ENCODE measurements around the gene EDC3. TPM values are rescaled to one million over a fixed set of nuclear protein-coding genes. Genes with fewer than 3 reads are reported as not detected.
A peak's percentile ranks its signal among the peaks of the same experiment; 100 is the strongest.

The EDC3 gene
- total and polyA plus RNA-seq, 9 of the 15 experiments (the other 6 are each of a cell fraction or from before 2014, with no cell fraction given) = 11.7 to 63.9 (median 32.8) TPM

GRCh38 chr15:74716651-74717050, 20.8 kb upstream of the EDC3 start:
- Histone ChIP-seq H3K27ac (ENCODE audit: extremely low read depth, low read depth, low read length) (no peak overlapping the region), H3K36me3 (ENCODE audit: control insufficient read depth, insufficient read depth, low read length) (no peaks in the 10 kb centered on the region), H4K20me1 (replicated peaks; ENCODE audit: control insufficient read depth, insufficient read depth, low read length) (no peaks in the 10 kb centered on the region), H3K4me2 (ENCODE audit: insufficient read depth, low read length) (no peak overlapping the region), H3K9me1 (ENCODE audit: control insufficient read depth, insufficient read depth, low read length) (no peaks in the 10 kb centered on the region), H3K9me3 (replicated peaks; ENCODE audit: control insufficient read depth, insufficient read depth, low read depth, low read length) (no peaks in the 10 kb centered on the region), H3K4me3 (no peak overlapping the region), H3K79me2 (ENCODE audit: control insufficient read depth, insufficient read depth, low read length) (no peaks in the 10 kb centered on the region), H3K4me1 (replicated peaks in 1 of 2; ENCODE audit: control insufficient read depth in 2 of 2, insufficient read depth in 2 of 2, low read length in 2 of 2) (peaks cover 0 to 2% of the 10 kb centered on the region in 2 experiments; a peak in 1 of 5 replicates), H3K27me3 (ENCODE audit: control insufficient read depth in 2 of 2, insufficient read depth in 2 of 2, low read length in 2 of 2) (peaks cover 19 to 29% of the 10 kb centered on the region in 2 experiments), H2AFZ (ENCODE audit: low read depth, low read length) (no peak overlapping the region), H3K9ac (ENCODE audit: insufficient read depth in 1 of 2, low read depth in 2 of 2, low read length in 2 of 2) (no peak overlapping the region)
- no TSS peak for BruUV-seq (replicated peaks)
- CTCF ChIA-PET (ENCODE audit: low intra/inter-chr PET ratio) = no interaction called here
- POLR2A ChIA-PET = interaction anchor here (0.6 kb wide), 1 partner anchor 20 kb away, joined by 3 read pairs; no protein-coding TSS in a partner anchor
- in situ Hi-C loops (cut with MboI) = no loop called here
- intact Hi-C loops (cut with micrococcal nuclease) = no loop called here
- ATAC-seq = peak; percentile 79
- 34% methylated on average over 5 of the region's 5 CpGs for WGBS (ENCODE audit: insufficient coverage, low coverage, missing lambda C conversion rate)
- DNase-seq (ENCODE audit: extremely low read depth in 1 of 4, low spot score in 3 of 4) = peak in 1 of 4 experiments; percentile 3
- FAIRE-seq = no peak
- TF ChIP-seq EP400 (IDR thresholded peaks at IDR 0.05) (peak; percentile 42; the same call in 1 of the 2 replicates), TRIM24 (IDR thresholded peaks at IDR 0.05) (peak; percentile 32 to 65; a peak in 2 of 4 replicates), SOX6 (IDR thresholded peaks at IDR 0.05) (0 out of 2 replicates have a peak, but pooled peaks have one; percentile 13), CEBPG (CRISPR knock-in tag; IDR thresholded peaks at IDR 0.05) (peak; percentile 71), CEBPG (tag; conservative IDR thresholded peaks at IDR 0.05 in 1 of 2, IDR thresholded peaks at IDR 0.05 in 1 of 2) (peak; percentile 67 to 98), ZNF232 (CRISPR knock-in tag; IDR thresholded peaks at IDR 0.05) (no peak), USF2 (CRISPR knock-in tag; IDR thresholded peaks at IDR 0.05) (peak; percentile 67), E4F1 (CRISPR knock-in tag; IDR thresholded peaks at IDR 0.05; ENCODE audit: borderline replicate concordance) (no peak), ETV1 (tag; conservative IDR thresholded peaks at IDR 0.05; ENCODE audit: low read depth) (peak; percentile 74; the same call in 1 of the 2 replicates), PRDM10 (IDR thresholded peaks at IDR 0.05; ENCODE audit: partially characterized antibody) (no peak), CEBPB (tag; IDR thresholded peaks at IDR 0.05) (peak; percentile 91), PYGO2 (tag; IDR thresholded peaks at IDR 0.05) (no peak), MEIS2 (IDR thresholded peaks at IDR 0.05; ENCODE audit: partially characterized antibody) (peak; percentile 16), NELFE (IDR thresholded peaks at IDR 0.05; ENCODE audit: insufficient read depth, insufficient read length) (no peak), ATF1 (CRISPR knock-in tag; IDR thresholded peaks at IDR 0.05) (no peak), ATF1 (tag; IDR thresholded peaks at IDR 0.05) (peak; percentile 47; the same call in 1 of the 2 replicates)

All from K562 (cell line).